IgD-negative memory B cell (primary cell): Measurements from ENCODE around the gene SLC12A7. TPM values are rescaled to one million over a fixed set of nuclear protein-coding genes. Genes with fewer than 3 reads are reported as not detected.
A peak's percentile ranks its signal among the peaks of the same experiment; 100 is the strongest.
"Not testable (repeated sequence)": the region's sequence is repeated elsewhere in the genome, so short reads cannot be mapped to it uniquely, and the experiment has no call there.

Experiments used
- H3K27ac Mint-ChIP-seq, 3 donors: one replicate each; pipeline ENCODE4 v1.8.0; 2020 to 2022; ENCODE audit warnings: mild to moderate bottlenecking in 3 of 3, mixed read lengths in 3 of 3, moderate library complexity in 1 of 3
- H3K27me3 Mint-ChIP-seq: one replicate; pipeline ENCODE4 v1.8.0; 2021; ENCODE audit warnings: mixed read lengths
- H3K36me3 Mint-ChIP-seq: one replicate; pipeline ENCODE4 v1.8.0; 2020; ENCODE audit warnings: mild to moderate bottlenecking, mixed read lengths
- H3K4me1 Mint-ChIP-seq, 3 donors: one replicate each; pipeline ENCODE4 v1.8.0; 2020 to 2022; ENCODE audit warnings: mixed read lengths in 3 of 3, mild to moderate bottlenecking in 1 of 3
- H3K4me3 Mint-ChIP-seq, 4 donors: one replicate each; pipeline ENCODE4 v1.8.0; 2020 to 2022; ENCODE audit warnings: mild to moderate bottlenecking in 4 of 4, mixed read lengths in 4 of 4, moderate library complexity in 3 of 4
- H3K9me3 Mint-ChIP-seq, 3 donors: one replicate each; pipeline ENCODE4 v1.8.0; 2020 to 2021; ENCODE audit warnings: mixed read lengths in 3 of 3, mild to moderate bottlenecking in 1 of 3
- polyA plus RNA-seq: library from polyadenylated mRNA; unstranded; fragments of 300-500 nt; fragmentation: Illumina TruSeq; gene quantifications from one replicate; pipeline ENCODE4 v1.2.3, GENCODE V29; 2021

The SLC12A7 gene
- polyA plus RNA-seq, 1 donor from 2014 or later: 10.9 TPM

- H3K4me1 Mint-ChIP-seq: peaks cover 21 to 45% (median 39%) of the 10 kb centered on the region in 3 donors
- H3K27ac Mint-ChIP-seq: peak overlapping the region in 1 of 3 donors; percentile 88
- peaks cover 29% of the 10 kb centered on the region for H3K27me3 Mint-ChIP-seq
These were observed 24.0 kb upstream of the SLC12A7 start for GRCh38 chr5:1135696-1136525.

GRCh38 chr5:1134478-1134877 is 22.6 kb upstream of the SLC12A7 start:
- Mint-ChIP-seq H3K4me3 (peak overlapping the region in 3 of 4 donors; percentile 3 to 58 (median 29)), H3K27me3 (peaks cover 26% of the 10 kb centered on the region), H3K9me3 (no peaks in the 10 kb centered on the region), H3K36me3 (peaks cover 2% of the 10 kb centered on the region), H3K4me1 (peaks cover 21 to 42% (median 33%) of the 10 kb centered on the region in 3 donors), H3K27ac (peak overlapping the region; percentile 9 to 79 (median 15))

More at GRCh38 chr5:1135696-1136525, 24.0 kb upstream of the SLC12A7 start:
- Mint-ChIP-seq H3K4me3 (no peak overlapping the region), H3K9me3 (no peaks in the 10 kb centered on the region), H3K36me3 (peaks cover 2% of the 10 kb centered on the region)

GRCh38 chr5:1133510-1134201 is 21.8 kb upstream of the SLC12A7 start:
- Mint-ChIP-seq H3K36me3 (peaks cover 2% of the 10 kb centered on the region), H3K9me3 (no peaks in the 10 kb centered on the region), H3K27me3 (peaks cover 25% of the 10 kb centered on the region), H3K4me1 (peaks cover 21 to 39% (median 33%) of the 10 kb centered on the region in 3 donors), H3K27ac (peak overlapping the region in 2 of 3 donors; percentile 15 to 79), H3K4me3 (peak overlapping the region in 2 of 4 donors; percentile 52 to 58)

- H3K36me3 Mint-ChIP-seq: peaks cover 2% of the 10 kb centered on the region
These were observed 21.2 kb upstream of the SLC12A7 start for GRCh38 chr5:1133108-1133507.

GRCh38 chr5:1132570-1132969 is 20.7 kb upstream of the SLC12A7 start:
- Mint-ChIP-seq H3K36me3 (peaks cover 2% of the 10 kb centered on the region), H3K9me3 (no peaks in the 10 kb centered on the region), H3K4me1 (peaks cover 16 to 32% (median 26%) of the 10 kb centered on the region in 3 donors), H3K27ac (peak overlapping the region in 2 of 3 donors; percentile 32 to 53), H3K4me3 (peak overlapping the region in 2 of 4 donors; percentile 12 to 68), H3K27me3 (peaks cover 22% of the 10 kb centered on the region)

More at GRCh38 chr5:1133108-1133507, 21.2 kb upstream of the SLC12A7 start:
- no peak overlapping the region for H3K27ac Mint-ChIP-seq
- peaks cover 22% of the 10 kb centered on the region for H3K27me3 Mint-ChIP-seq
- no peaks in the 10 kb centered on the region for H3K9me3 Mint-ChIP-seq
- peaks cover 16 to 34% (median 28%) of the 10 kb centered on the region in 3 donors for H3K4me1 Mint-ChIP-seq
- H3K4me3 Mint-ChIP-seq: no peak overlapping the region

- Mint-ChIP-seq H3K27me3 (peaks cover 20% of the 10 kb centered on the region), H3K9me3 (no peaks in the 10 kb centered on the region)
These were observed 19.9 kb upstream of the SLC12A7 start for GRCh38 chr5:1131726-1132125.

GRCh38 chr5:1131191-1131621 is 19.3 kb upstream of the SLC12A7 start:
- no peaks in the 10 kb centered on the region for H3K36me3 Mint-ChIP-seq
- no peaks in the 10 kb centered on the region for H3K9me3 Mint-ChIP-seq
- peaks cover 18 to 30% (median 23%) of the 10 kb centered on the region in 3 donors for H3K4me1 Mint-ChIP-seq
- peak overlapping the region in 1 of 4 donors; percentile 28 for H3K4me3 Mint-ChIP-seq
- H3K27me3 Mint-ChIP-seq: peaks cover 19% of the 10 kb centered on the region
- no peak overlapping the region for H3K27ac Mint-ChIP-seq

More at GRCh38 chr5:1131726-1132125, 19.9 kb upstream of the SLC12A7 start:
- Mint-ChIP-seq H3K4me1 (peaks cover 18 to 31% (median 24%) of the 10 kb centered on the region in 3 donors), H3K36me3 (peaks cover under 1% of the 10 kb centered on the region), H3K4me3 (peak overlapping the region in 1 of 4 donors; percentile 28), H3K27ac (no peak overlapping the region)

GRCh38 chr5:1130218-1130946 is 18.5 kb upstream of the SLC12A7 start:
- Mint-ChIP-seq H3K4me1 (peaks cover 18 to 26% (median 20%) of the 10 kb centered on the region in 3 donors), H3K27ac (no peak overlapping the region), H3K9me3 (no peaks in the 10 kb centered on the region), H3K4me3 (peak overlapping the region in 2 of 4 donors; percentile 71 to 74), H3K27me3 (peaks cover 17% of the 10 kb centered on the region), H3K36me3 (no peaks in the 10 kb centered on the region)

- peak overlapping the region in 2 of 4 donors; percentile 71 to 74 for H3K4me3 Mint-ChIP-seq
- H3K27me3 Mint-ChIP-seq: peaks cover 14% of the 10 kb centered on the region
- no peaks in the 10 kb centered on the region for H3K9me3 Mint-ChIP-seq
These were observed 17.8 kb upstream of the SLC12A7 start for GRCh38 chr5:1129711-1130055.

GRCh38 chr5:1128977-1129710 is 17.3 kb upstream of the SLC12A7 start:
- H3K36me3 Mint-ChIP-seq: no peaks in the 10 kb centered on the region
- peak overlapping the region in 1 of 3 donors; percentile 31 for H3K27ac Mint-ChIP-seq
- H3K27me3 Mint-ChIP-seq: peaks cover 12% of the 10 kb centered on the region
- peak overlapping the region in 1 of 4 donors; percentile 71 for H3K4me3 Mint-ChIP-seq
- peaks cover 12 to 17% (median 15%) of the 10 kb centered on the region in 3 donors for H3K4me1 Mint-ChIP-seq
- no peaks in the 10 kb centered on the region for H3K9me3 Mint-ChIP-seq

More at GRCh38 chr5:1129711-1130055, 17.8 kb upstream of the SLC12A7 start:
- Mint-ChIP-seq H3K27ac (no peak overlapping the region), H3K4me1 (peaks cover 17 to 22% (median 19%) of the 10 kb centered on the region in 3 donors), H3K36me3 (no peaks in the 10 kb centered on the region)

GRCh38 chr5:1127959-1128785 is 16.3 kb upstream of the SLC12A7 start:
- Mint-ChIP-seq H3K4me1 (peaks cover 4 to 8% (median 8%) of the 10 kb centered on the region in 3 donors), H3K27me3 (peaks cover 4% of the 10 kb centered on the region), H3K9me3 (no peaks in the 10 kb centered on the region), H3K4me3 (no peak overlapping the region), H3K27ac (no peak overlapping the region), H3K36me3 (no peaks in the 10 kb centered on the region)

GRCh38 chr5:1125695-1126094 is 13.8 kb upstream of the SLC12A7 start:
- not testable (repeated sequence) for H3K36me3 Mint-ChIP-seq, H3K4me1 Mint-ChIP-seq, H3K27ac Mint-ChIP-seq, H3K27me3 Mint-ChIP-seq, H3K9me3 Mint-ChIP-seq, H3K4me3 Mint-ChIP-seq

- Mint-ChIP-seq H3K27ac (no peak overlapping the region), H3K4me3 (no peak overlapping the region), H3K4me1 (peaks cover 4% of the 10 kb centered on the region in 3 donors), H3K36me3 (no peaks in the 10 kb centered on the region), H3K27me3 (no peaks in the 10 kb centered on the region), H3K9me3 (no peaks in the 10 kb centered on the region)
These were observed 13.1 kb upstream of the SLC12A7 start for GRCh38 chr5:1125030-1125357.
